HG03066 (cell line): ENCODE data around the gene ZNF761.
"Not testable (repeated sequence)": the region's sequence is repeated elsewhere in the genome, so short reads cannot be mapped to it uniquely, and the experiment has no call there.

Source experiments
- ATAC-seq: cut with Tn5 transposase; IDR thresholded peaks from one replicate; pipeline ENCODE4 v1.9.1; 2021; ENCODE audit warnings: low read depth; ENCODE audit not compliant: unreplicated experiment

The ZNF761 gene

DNA sequence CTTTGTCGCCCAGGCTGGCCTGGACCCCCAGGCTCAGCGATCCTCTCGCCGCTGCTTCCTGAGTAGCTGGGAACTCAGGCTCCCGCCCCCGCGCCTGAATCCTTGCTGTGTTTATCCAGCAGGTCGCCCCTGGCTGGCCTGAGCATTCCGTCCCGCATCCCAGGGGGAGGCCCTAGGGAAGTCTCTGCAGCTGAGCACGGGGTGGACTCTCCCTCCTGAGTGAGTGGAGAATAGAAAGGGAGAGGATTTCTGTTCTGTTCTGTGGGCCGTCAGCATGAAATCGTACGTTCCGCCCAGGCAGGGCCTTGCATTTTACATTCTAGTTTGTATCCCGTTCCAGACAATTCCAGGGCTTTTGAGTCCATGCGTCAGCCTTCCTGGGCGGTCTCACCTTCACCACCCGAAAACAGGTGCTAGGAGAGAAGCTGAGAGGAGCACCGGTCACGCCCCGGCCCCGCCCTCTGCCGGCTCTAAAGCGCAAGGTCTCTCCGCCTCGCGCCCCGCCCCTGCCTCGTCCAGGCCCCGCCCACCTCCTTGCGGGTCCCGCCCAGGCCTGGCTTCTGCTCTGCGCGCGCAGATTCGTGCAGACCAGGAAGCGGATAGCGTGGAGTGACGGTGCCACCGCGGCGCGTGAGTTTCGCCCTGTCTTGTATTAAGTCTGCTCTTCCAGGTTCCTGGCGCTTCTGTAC, at the start of gene ZNF761:
ZNF761 (plus strand) TSS at position 586 of the 689 bp plus-strand sequence. CDS start 15,285 bp downstream, outside the sequence.
- peak; percentile 96 for ATAC-seq

DNA sequence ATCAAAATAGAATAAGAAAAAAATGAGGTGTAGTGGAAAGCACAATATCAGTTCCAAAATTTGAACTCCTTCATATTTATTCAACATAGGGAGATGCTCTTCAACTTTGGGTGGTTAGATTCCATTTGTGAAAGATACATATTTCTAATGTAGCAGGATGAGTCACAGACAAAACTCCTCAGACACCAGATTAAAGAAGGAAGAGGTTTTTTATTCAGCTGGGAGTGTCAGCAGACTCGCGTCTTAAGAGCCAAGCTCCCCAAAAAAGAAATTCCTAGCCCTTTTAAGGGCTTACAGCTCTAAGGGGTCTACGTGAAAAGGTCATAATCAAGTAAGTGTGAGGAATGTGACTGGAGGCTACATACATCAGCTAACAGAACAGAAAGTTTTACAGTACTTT, 43.6 kb upstream of the ZNF761 start:
- ATAC-seq = no peak

DNA sequence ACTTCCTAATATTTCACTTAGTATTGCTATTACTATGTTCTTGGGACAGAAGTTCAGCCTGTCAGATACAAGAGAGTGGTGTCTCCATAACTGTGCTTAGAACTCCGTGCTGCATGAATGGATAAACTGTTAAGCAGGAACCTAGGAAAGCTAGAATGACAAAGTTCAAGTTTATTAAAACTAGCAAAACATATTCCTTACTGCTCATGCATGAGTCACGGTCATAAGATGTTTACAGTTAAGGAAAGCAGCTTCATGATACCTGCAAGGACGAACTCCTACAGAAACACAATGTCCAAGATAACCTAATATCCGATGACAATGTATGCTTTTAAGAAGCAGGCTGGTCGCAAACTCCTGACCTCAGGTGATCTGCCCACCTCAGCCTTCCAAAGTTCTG, 42.9 kb upstream of the ZNF761 start:
- no peak for ATAC-seq

DNA sequence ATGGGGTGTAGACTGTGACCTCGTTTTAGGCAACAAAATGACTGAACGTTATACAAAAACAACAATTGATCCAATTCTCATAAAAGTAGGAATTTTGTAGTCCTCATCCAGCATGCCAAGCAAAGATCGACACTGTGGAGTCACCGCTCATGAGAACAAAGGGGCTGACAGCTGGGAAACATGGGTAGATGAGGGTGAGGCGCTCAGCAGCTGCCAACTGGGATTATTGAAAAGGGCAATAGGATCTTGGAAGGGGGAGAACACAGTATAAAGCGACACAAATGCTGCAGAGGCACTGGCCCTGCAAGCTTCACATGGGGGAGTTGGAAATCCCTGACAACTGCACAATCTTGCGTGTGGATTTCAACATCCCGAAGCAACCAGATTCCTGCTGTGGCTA, 42.2 kb upstream of the ZNF761 start:
- no peak for ATAC-seq

DNA sequence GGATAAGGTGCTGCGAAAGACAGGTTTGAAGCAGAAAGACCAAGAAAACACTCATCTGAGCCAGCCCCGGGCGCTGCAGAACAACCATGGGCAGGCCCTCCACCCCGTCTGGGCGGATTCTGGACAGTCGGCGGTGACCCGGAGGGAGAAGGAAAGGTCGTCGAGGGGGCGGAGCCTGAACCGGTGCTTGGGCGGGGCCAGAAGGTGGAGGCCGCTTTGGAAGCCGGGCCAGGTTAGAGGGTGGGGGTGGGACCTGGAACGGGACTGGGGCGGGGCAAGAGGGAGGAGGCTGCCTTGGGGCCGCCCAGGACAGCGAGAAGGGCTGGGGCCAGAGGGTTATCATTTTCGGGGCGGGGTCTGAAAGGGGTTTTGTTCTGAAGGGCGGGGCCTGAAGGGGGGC, 41.8 kb upstream of the ZNF761 start:
- no peak for ATAC-seq

DNA sequence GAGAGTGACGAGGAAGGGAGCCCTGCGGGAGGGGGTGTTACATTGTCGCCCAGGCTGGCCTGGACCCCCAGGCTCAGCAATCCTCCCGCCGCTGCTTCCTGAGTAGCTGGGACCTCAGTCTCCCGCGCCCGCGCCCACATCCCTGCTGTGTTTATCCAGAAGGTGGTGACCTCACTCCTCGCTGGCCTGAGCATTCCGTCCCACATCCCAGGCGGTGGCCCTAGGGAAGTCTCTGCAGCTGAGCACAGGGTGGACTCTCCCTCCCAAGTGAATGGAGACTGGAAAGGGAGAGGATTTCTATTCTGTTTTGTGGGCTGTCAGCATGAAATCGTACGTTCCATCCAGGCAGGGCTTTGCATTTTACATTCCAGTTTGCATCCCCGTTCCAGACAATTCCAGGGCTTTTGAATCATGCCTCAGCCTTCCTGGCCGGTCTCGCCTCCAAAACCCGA, 37.2 kb upstream of the ZNF761 start:
- no peak for ATAC-seq

DNA sequence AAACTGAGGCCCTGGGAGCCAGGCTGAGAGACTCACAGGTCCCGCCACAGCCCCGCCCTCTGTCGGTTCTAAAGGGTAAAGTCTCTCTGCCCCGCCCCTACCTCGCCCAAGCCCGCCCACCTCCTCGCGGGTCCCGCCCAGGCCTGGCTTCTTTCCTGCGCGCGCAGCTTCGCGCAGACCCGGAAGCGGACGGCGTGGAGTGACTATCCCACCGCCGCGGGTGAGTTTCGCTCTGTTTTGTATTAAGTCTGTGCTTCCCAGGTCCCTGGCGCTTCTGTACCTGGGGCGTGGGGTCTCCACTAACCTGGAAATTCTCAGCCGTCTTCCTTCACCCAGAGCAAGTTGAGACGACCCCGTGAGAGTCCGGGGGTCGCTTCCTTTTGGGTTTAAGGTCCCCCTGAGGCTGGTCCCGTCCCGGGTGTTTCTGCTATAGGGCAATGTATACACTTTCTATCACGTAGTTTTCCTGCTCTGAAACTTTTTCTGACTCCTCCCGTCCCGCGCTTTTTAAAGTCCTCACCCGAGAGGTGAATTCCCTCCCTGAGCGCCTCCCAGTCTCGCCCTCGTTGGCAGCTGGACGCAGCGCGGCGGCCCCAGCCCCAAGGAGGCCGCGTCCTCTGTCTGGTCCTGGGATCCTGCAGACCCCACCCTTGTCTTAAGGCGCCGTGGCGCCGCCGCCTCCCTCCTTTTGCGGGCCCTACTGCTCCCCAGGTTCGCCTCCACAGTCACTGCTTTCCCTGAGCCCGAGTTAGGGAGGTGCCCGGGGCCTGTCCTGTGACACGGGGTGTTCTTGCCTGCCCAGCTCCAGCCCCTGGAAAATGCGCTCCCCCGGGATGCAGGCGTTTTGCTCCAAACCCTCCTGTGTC, 36.6 kb upstream of the ZNF761 start, which contains the start of gene ZNF765:
ZNF765 (plus strand) TSS at position 176 of the 866 bp plus-strand sequence. CDS start 2,867 bp downstream, outside the sequence.
- peak; percentile 91 for ATAC-seq

DNA sequence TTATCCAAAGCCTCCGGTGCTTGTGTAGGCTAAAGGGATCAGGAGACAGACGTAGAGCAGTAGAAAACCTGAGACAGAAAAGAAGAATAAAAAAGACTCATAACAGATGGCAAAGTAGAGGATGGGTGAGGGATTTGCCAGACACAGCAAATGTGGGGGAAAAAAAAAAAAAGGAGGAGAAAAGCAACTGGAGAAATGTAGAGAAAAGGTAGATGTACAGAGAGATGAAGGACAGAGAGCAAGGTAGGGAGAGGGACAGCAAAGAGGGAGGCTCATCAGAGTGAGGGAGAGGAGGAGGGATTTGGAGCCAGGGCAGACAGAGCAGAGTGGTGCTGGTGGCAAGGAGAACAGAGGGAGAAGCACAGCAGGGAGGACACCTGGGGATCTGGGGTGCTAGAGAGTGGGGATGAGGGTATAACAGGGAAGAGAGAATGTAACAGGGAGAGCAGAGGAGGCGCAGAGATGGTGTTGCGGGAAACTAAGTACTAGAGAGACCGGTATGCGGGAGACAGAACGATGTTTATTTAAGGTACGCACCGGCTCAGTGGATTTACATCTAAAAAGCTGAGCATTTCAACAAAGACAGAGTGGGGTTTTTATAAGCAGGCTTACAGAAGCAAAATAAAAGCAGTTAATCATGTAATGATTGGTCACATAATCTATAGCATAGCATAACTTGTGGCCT, 35.8 kb upstream of the ZNF761 start:
- not testable (repeated sequence) for ATAC-seq

DNA sequence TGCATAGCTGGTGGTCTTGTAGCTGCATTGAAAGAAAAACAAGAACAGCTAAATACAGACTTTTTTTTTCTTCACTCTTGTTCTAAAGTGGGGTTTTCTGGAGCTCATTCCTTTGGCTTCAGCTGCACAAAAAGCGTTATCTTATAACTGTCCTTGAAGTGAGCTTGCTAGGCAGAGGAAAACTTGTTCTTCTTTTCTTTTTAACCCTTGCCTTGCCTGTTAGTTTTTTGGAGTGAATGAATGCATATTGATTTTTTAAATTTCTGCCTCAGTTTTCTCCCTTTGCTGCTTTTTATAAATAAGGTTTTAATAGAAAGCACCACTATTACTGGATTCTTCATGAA, 35.3 kb upstream of the ZNF761 start:
- ATAC-seq = no peak

DNA sequence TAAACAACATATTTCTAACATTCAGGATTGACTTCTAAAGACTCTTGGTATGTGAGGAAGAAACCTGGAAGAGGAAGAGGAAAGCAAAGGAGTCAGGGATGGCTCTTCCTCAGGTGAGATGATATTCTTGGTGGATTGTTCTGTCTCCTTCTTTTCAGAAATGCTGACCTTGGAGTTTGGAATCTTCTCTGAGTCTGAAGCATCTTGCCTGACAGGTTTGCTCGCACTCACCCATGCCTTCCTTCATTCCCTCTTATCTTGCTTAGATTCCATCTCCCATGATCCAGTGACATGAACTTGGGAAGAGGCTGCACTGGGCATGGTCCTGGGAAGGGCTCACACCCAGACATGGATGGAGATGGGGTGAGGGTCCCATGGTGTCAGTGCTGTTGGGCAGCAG, 33.9 kb upstream of the ZNF761 start:
- ATAC-seq = not testable (repeated sequence)

DNA sequence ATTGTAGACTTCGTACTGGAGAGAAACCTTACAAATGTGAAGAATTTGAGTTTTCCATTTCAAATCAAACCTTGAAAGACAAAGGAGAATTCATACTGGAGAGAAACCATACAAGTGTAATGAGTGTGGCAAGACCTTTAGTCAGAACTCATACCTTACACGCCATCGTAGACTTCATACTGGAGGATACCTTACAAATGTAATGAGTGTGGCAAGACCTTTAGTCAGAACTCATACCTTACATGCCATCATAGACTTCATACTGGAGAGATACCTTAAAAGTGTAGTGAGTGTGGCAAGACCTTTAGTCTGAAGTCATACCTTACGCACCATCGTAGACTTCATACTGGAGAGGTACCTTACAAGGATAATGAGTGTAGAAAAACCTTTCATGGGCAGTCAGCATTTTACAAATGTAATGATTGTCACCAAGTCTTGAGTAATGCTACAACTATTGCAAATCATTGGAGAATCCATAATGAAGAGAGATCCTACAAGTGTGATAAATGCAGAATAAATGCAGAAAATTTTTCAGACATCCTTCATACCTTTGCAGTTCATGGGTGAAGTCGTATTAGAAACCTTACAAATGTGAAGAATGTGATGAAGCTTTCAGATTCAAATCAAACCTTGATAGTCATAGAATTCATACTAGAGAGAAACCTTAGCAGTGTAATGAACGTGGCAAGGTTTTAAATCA, 22.1 kb upstream of the ZNF761 start:
- ATAC-seq = no peak

DNA sequence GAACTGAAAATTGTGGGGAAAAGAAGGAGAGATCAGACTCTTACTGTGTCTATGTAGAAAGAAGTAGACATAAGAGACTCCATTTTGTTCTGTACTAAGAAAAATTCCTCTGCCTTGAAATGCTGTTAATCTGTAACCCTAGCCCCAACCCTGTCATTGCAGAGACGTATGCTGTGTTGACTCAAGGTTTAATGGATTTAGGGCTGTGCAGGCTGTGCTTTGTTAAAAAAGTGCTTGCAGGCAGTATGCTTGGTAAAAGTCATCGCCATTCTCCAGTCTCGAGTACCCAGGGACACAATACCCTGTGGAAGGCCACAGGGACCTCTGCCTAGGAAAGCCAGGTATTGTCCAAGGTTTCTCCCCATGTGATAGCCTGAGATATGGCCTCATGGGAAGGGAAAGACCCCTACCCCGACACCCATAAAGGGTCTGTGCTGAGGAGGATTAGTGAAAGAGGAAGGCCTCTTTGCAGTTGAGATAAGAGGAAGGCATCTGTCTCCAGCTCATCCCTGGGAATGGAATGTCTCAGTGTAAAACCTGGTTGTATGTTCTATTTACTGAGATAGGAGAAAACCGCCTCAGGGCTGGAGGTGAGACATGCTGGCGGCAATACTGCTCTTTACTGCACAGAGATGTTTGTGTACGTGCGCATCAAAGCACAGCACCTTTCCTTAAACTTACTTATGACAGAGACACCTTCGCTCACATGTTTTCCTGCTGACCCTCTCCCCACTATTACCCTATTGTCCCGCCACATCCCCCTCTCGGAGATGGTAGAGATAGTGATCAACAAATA, 11.1 kb upstream of the ZNF761 start:
- ATAC-seq = not testable (repeated sequence)

DNA sequence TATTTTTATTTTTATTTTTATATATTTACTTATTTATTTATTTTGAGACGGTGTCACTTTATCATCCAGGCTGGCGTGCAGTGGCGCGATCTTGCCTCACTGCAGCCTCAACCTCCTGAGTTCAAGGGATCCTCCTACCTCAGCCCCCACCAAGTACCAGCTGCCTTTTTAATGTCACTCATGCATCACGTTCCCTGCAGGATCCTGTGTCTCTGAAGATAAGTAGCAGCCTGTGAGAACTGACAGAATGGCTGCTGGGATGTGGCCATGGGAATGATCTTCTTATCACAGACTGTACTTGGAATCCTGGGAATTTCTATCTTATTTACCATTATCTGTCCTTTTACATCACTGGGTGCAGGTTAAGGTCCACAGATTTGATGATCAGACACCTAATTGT, 9.2 kb upstream of the ZNF761 start:
- ATAC-seq = no peak

DNA sequence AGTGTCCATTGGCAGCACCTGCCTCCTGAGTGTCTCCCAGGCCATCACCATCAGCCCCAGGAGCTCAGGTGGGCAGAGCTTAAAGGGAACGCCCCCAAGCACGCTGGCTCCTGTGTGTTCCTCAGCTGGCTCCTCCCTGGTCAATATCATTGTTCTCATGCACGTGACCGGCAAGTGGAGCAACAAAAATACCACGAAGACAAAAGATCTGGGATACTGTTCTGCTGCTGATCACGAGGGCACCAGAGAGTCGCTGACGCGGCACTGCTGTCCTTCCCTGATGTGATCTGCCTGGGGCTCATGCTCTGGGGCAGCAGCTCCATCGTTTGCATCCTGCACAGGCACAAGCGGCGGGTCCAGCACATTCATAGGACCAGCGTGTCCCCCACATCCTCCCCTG, 8.7 kb upstream of the ZNF761 start:
- ATAC-seq = not testable (repeated sequence)

DNA sequence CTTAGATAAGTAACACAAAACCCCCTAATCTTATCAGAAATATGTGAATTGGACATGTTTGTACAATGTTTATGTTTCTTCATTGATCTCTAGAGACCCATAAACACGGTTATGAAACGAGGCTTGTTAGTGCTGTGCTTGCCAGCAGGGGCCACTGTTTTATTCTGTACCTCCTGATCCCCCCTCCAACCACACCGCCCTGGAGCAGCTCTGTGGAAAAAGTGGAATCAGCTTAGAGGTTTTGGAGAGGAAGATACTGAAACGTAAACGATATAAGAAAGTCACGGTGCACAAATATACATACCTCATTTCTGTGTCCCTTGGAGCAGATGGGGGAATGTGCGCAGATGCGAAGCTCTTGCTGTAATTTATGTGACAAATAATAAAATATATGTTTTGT, 8.1 kb upstream of the ZNF761 start:
- ATAC-seq = not testable (repeated sequence)

DNA sequence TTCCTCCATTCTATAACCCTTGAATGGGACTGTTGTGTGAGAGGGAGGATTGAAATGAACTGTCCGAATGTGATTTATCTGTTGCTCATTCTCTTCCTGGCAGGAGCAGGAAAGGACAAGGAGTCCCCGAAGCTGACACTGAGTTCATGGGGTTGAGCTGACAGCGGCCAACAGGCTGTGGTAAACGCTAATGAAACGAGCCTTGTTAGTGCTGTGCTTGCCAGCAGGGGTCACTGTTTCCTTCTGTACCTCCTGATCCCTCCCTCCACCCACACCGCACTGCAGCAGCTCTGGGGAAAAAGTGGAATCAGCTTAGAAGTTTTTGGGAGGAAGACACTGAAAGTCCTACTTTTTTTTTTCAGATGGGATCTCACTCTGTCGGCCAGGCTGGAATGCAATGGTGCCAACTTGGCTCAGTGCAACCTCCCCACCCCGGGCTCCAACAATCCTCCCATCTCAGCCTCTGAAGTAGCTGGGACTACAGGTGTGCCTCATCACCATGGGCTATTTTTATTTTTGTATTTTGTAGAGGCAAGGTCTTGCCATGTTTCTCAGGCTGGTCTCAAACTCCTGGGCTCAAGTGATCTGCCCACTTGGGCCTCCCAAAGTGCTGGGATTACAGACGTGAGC, 6.7 kb upstream of the ZNF761 start:
- no peak for ATAC-seq

DNA sequence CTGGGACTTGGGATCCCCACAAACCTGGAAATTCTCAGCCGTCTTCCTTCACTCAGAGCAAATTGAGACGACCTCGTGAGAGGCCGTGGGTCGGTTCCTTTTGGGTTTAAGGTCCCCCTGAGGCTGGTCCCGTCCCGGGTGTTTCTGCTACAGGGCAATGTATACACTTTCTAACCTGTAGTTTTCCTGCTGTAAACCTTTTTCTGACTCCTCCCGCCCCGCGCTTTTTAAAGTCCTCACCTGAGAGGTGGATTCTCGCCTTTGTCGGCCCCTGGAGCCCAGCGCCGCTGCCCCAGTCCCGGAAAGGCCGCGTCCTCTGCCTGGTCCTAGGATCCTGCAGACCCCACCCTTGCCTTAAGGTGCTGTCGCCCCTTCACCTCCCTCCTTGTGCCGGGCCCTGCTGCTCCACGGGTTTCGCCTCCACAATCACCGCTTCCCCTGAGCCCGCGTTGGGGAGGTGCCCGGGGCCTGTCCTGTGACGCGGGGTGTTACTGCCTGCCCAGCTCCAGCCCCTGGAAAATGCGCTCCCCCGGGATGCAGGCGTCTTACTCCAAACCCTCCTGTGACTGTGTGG, 391 bp downstream of the ZNF761 start:
- peak; percentile 11 for ATAC-seq

DNA sequence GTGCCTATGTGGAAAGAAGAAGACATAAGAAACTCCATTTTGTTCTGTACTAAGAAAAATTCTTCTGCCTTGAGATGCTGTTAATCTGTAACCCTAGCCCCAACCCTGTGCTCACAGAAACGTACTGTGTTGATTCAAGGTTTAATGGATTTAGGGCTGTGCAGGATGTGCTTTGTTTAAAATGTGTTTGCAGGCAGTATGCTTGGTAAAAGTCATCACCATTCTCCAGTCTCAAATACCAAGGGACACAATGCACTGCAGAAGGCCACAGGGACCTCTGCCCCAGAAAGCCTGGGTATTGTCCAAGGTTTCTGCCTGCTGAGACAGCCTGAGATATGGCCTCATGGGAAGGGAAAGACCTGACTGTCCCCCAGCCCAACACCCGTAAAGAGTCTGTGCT, 12.0 kb downstream of the ZNF761 start:
- not testable (repeated sequence) for ATAC-seq

DNA sequence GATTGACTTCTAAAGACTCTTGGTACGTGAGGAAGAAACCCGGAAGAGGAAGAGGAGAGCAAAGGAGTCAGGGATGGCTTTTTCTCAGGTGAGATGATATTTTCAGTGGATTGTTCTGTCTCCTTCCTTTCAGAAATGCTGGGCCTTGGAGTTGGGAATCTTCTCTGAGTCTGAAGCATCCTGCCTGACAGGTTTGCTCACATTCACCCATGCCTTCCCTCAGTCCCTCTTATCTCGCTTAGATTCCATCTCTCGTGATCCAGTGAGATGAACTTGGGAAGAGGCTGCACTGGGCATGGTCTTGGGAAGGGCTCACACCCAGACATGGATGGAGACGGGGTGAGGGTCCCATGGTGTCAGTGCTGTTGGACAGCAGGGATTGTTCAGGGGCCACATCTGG, 15.4 kb downstream of the ZNF761 start:
- not testable (repeated sequence) for ATAC-seq
